ENCODE measurements around the gene HAX1. TPM values are rescaled to one million over a fixed set of nuclear protein-coding genes. Genes with fewer than 3 reads are reported as not detected.

HAX1 gene
- 152 and 174 TPM in 2 replicates for total RNA-seq

GRCh38 chr1:154272217-154272998 lies at the start of gene HAX1:
TSS of gene HAX1 (plus strand) at chr1:154272629. CDS start at chr1:154272724, 95 bp downstream.

GRCh38 chr1:154320882-154321608 lies 48.6 kb downstream of the HAX1 start, which contains the start of gene AQP10:
TSS of gene AQP10 (plus strand) at chr1:154321093. CDS start at chr1:154321156, 63 bp downstream.

GRCh38 chr1:154324669-154325582 lies 52.5 kb downstream of the HAX1 start, which contains the start of gene ATP8B2:
TSS of gene ATP8B2 (plus strand) at chr1:154325525. CDS start at chr1:154328142, 2,617 bp downstream.

Other genes starting within 250 kb of the HAX1 start
- gene NUP210L, start 117.6 kb upstream of the HAX1 start, total RNA-seq, result not detected in 2 replicates
- gene TPM3, start 80.5 kb upstream of the HAX1 start, total RNA-seq, result 438 and 559 TPM in 2 replicates
- gene CFAP141, start 66.3 kb upstream of the HAX1 start, total RNA-seq, result not detected in 2 replicates
- 49.7 and 66.9 TPM in 2 replicates for gene UBAP2L, start 51.7 kb upstream of the HAX1 start, total RNA-seq
- 0.08 TPM in 1 of 2 replicates, not detected in the other for gene AQP10, start 48.5 kb downstream of the HAX1 start, total RNA-seq
- 16.8 and 20.8 TPM in 2 replicates for gene ATP8B2, start 52.9 kb downstream of the HAX1 start, total RNA-seq
- 13.1 and 14.9 TPM in 2 replicates for gene IL6R, start 132.7 kb downstream of the HAX1 start, total RNA-seq
- gene TDRD10, start 229.6 kb downstream of the HAX1 start, total RNA-seq, result not detected in 2 replicates
- gene SHE, start 229.8 kb downstream of the HAX1 start, total RNA-seq, result under 0.01 TPM in 1 of 2 replicates, not detected in the other

Data from hair follicular keratinocyte (primary cell).